Inferior parietal cortex (tissue), 1 donor: ENCODE results near the gene C17orf58.
"Not testable (repeated sequence)": the region's sequence is repeated elsewhere in the genome, so short reads cannot be mapped to it uniquely, and the experiment has no call there.

Experiments used
- DNase-seq: peaks from one replicate; pipeline ENCODE4 v3.0.0-alpha.2; 2016; ENCODE audit errors: extremely low spot score

Gene C17orf58

GRCh38 chr17:67960276-67960675, 36.0 kb downstream of the C17orf58 start:
- DNase-seq: not testable (repeated sequence)

- no peak for DNase-seq
Measured at GRCh38 chr17:67959510-67959909, 36.8 kb downstream of the C17orf58 start.

- DNase-seq: no peak
Measured at GRCh38 chr17:67950945-67951344, 45.3 kb downstream of the C17orf58 start.

GRCh38 chr17:67947325-67947813, 48.9 kb downstream of the C17orf58 start:
- no peak for DNase-seq

- DNase-seq: no peak
Measured at GRCh38 chr17:67946513-67946912, 49.8 kb downstream of the C17orf58 start.

- no peak for DNase-seq
Measured at GRCh38 chr17:67944035-67944434, 52.2 kb downstream of the C17orf58 start.

- no peak for DNase-seq
Measured at GRCh38 chr17:67942810-67943209, 53.5 kb downstream of the C17orf58 start.
